HG02571 (cell line): ENCODE data around the gene RNASE7.
"Not testable (repeated sequence)": the region's sequence is repeated elsewhere in the genome, so short reads cannot be mapped to it uniquely, and the experiment has no call there.

ENCODE experiments used
- ATAC-seq: cut with Tn5 transposase; IDR thresholded peaks from one replicate; pipeline ENCODE4 v1.9.1; 2021; ENCODE audit warnings: mild to moderate bottlenecking, moderate library complexity; ENCODE audit not compliant: unreplicated experiment

The RNASE7 gene

DNA sequence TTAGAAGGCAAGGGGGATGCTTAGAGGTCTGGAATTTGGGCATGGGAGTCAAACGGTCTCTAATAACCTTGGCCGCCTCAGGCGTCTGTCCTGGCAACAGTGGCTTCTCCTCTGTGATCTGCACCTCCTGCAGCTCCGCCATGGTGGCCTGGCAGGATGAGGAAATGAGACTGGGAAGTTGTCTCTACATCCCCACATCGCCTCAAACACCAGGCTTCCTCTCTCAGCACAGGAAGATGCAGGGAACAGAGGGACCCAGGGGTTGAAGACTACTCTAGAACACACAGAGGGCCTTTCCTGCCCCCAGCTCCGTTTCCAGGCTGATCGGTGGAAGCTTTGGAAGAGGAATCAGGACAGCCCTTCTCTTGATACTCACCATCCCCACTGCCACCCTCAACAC lies 19.0 kb upstream of the RNASE7 start:
- no peak for ATAC-seq

- no peak for ATAC-seq
Measured at GRCh38 chr14:21023817-21024584, 18.2 kb upstream of the RNASE7 start.

- no peak for ATAC-seq
Measured at GRCh38 chr14:21024585-21025370, 17.4 kb upstream of the RNASE7 start, which contains the start of gene NDRG2. NDRG2 (minus strand) TSS chr14:21025061; CDS start chr14:21023315, 1,746 bp downstream.

DNA sequence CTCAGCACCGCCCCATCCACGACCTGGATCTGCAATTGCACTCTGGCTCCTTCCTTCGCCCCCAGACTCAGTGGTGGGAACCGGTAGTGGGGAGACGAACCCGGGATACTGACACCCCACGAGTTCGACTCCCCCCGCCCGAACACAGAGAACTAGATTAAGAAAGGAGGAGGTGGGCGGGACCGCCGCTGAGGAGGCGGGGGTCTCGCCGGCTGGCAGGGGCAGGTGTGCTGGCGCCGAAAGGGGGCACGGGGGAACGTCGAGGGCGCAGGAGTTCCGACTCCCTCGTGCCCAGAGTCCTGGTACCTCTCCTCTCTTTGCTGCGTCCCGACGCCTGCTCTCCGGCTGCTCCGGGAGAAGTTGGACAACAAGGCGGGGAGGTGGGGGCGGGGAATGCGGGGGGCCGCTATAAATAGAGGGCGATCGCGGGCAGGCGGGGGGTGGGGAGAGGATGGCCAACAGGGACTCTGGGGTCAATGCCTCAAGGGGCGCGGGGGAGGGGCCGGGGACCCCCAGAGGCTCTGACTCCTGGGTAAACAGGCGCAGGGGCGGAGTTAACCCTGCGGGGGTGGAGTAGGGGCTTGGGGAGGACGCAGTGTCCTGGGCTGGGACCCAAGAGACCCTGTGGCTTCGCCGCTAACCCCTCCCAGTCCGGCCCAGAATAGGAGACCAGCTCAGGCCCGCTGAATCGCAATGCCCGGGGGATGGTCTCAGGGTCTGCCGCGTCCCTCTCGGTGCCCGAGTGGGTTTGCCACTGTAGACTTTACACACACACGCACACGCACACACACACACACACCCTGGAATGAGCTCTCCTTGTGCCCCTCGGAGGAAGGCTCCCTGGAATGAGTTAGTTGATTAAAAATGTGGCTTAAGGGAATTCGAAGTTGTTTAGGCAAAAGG lies 16.5 kb upstream of the RNASE7 start:
- ATAC-seq: no peak

DNA sequence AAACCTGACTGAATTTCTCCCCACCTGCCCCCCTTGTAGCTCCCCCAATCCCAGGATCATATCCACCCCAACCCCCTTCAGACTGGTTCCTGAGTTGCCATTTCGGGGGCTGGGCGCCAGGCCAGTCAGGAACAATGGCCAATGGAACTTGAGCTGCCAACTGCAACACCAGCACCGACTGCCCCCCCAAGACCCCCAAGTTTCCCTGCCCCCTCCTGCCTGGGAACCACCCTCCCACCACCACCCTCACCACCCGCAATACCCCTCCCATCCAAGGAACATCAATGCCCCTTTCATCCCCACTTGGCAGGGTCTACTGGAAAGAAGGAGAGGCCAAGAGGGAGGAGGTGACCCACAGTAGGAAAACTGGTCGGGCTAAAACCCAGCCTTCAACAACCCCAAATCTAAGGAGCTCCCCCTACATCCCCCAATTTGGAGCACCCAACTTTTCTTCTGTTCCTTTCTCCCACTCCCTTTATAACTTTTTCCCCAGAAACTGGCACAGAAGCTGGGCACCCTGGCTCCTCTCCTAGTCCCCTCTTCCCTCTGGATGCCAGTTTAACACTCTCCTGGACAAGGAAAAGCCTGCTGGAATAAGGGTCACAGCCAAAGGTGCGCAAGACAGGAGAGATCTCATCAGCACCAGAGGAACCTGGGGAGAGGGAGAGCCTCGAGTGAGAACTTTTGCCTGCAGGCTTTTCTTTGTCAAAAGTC lies 15.7 kb upstream of the RNASE7 start:
- no peak for ATAC-seq

GRCh38 chr14:21026988-21027315 lies 15.2 kb upstream of the RNASE7 start:
- ATAC-seq: no peak

GRCh38 chr14:21029917-21030316 lies 12.2 kb upstream of the RNASE7 start, which contains the start of gene TPPP2:
TPPP2 (plus strand) TSS chr14:21030217; CDS start chr14:21030582, 365 bp downstream.
- no peak for ATAC-seq

GRCh38 chr14:21030531-21030930 lies 11.6 kb upstream of the RNASE7 start:
- no peak for ATAC-seq

- no peak for ATAC-seq
Measured at GRCh38 chr14:21032326-21033132, 9.6 kb upstream of the RNASE7 start.

- ATAC-seq: no peak
Measured at GRCh38 chr14:21033133-21033698, 8.9 kb upstream of the RNASE7 start.

DNA sequence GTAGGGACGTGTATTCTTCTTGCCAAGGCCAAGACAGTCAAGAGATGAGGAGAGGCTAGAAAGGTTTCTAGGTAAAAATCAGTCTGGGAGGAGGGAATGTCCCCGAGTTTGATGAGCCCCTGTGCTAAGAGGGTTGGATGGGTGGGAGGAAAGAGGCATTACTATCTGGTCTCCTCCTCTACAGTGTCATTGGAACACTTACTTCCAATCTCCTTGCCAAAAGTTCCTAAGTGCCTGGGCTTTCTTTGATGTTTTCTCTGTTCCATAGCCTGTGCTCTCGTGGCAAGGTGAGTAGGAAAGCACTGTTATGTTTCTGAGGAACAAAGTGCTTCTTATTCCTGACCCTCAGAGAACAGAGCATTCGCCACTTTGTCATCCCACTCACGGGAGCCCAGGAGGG lies 7.5 kb upstream of the RNASE7 start, which contains the start of gene RNASE13:
Gene RNASE13, minus strand, starts transcription at position 101 of the 400 bp plus-strand sequence. CDS start 519 bp downstream, outside the sequence.
- no peak for ATAC-seq

- no peak for ATAC-seq
Measured at GRCh38 chr14:21036751-21037150, 5.4 kb upstream of the RNASE7 start.

GRCh38 chr14:21037156-21037555 lies 5.0 kb upstream of the RNASE7 start:
- ATAC-seq: no peak

DNA sequence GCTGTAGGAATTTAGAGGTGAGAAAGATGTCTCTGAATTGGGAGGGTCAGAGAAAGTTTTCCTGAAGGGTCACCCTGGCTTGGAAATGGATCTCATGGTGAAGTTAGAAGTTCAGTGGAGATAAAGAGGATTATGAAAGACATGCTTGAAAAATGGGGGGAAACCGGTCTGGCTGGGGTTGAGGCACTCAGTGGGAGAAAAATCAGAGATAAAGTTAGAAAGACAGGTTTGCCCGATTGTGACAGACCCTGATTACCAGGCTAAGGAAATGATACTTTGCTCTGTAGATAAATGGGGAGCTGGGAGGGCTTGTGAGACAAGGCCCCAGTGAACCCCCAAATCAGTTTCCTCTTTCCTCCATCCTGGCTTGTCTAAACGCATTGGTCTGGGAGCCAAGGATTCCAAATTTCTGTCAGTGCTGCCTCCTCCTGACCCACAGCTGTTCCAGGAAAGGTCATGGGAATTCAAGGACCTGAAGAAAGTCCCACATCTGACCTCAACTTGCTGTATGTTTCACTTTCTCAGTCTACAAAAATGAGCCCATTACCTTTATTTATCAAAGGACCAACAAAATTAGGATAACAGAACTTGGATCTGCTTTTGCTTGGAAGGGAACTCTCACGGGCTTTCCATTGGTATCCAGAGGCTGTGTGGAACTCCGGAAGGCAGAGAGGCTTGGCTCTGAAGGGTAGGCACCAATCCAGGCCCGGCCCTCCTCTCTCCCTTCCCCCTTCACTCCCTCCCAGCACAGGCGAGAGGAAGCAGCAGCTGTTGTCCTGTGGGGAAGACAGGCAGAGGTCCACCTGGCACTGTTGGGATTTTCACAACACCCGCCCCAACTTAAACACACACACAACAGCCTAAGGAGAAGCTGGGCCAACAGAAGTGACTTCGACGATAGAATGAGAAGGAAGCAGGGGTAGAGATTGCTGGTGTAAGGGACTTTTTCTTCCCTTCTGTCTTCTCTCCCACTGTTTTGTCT lies 3.4 kb upstream of the RNASE7 start:
- ATAC-seq: no peak

- ATAC-seq: no peak
Measured at GRCh38 chr14:21039585-21040369, 2.4 kb upstream of the RNASE7 start.

DNA sequence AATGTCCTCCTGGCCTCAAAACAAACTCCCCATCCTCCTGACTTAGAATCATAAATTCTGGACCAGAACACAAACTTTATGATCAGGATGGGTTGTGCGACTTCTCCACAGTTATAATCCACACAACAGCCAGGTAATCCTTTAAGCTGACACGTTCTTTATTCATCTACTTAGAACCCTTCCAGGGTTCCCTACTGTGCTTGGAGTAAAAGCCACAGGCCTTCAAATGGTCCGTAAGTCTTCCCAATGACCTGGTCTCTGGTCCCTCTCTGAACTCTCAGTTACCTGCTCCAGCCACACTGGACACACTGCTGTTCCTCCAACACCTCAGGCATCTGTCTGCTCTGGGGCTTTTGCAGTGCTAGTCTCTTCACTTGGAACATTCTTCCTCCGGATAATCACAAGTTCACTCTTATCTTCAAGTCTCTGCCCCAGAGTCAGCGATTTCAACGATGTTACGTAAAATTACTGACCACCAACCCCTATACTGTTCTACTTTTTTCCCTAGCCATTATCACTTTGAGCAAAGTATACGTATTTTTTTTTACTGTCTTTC lies 1.7 kb upstream of the RNASE7 start:
- no peak for ATAC-seq

DNA sequence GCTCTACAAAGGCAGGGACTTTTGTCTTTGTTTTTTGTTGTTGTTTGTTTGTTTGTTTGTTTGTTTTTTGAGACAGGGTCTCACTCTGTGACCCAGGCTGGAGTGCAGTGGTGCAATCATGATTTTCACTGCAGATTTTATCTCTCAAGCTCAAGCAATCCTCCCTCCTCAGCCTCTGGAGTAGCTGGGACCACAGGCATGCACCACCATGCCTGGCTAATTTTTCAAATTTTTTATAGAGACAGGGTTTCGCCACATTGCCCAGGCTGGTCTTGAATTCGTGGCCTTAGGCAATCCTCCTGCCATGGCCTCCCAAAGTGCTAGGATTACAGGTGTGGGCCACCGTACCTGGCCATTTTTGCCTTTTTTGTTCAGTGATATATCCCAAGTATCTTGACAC lies 1.2 kb upstream of the RNASE7 start:
- not testable (repeated sequence) for ATAC-seq
